ENCODE measurements around the gene MEGF6.

Gene MEGF6

DNA sequence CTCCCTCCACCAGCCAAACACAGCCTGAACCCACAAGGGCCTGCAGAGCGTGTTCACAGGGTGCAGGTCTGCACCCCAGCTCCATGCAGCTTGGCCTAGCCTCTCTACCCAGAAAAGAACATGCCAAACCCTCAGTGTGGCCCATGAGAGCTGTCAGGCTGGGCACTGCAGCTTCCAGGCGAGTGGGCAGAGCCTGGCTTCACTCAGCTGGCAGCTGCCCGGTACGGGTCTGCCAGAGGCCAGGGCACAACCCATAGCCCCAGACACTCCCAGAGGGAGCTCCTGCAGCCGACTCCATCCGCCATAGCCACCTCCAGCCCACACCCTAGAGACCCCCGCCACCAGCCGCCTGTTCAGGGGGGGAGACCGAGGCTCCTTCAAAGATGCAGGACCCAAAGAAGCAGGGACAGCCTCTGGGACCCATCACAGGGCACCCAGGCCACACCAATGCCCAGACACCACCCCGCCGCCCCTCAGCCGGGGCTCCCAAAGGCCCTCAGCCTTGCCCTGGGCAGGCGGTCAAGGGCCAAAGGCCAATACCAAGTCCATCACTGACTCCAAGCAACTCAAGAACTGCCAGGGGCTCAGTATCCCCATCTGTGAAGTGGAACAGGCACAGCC is 42.4 kb downstream of the MEGF6 start:
- no peak for FAIRE-seq

DNA sequence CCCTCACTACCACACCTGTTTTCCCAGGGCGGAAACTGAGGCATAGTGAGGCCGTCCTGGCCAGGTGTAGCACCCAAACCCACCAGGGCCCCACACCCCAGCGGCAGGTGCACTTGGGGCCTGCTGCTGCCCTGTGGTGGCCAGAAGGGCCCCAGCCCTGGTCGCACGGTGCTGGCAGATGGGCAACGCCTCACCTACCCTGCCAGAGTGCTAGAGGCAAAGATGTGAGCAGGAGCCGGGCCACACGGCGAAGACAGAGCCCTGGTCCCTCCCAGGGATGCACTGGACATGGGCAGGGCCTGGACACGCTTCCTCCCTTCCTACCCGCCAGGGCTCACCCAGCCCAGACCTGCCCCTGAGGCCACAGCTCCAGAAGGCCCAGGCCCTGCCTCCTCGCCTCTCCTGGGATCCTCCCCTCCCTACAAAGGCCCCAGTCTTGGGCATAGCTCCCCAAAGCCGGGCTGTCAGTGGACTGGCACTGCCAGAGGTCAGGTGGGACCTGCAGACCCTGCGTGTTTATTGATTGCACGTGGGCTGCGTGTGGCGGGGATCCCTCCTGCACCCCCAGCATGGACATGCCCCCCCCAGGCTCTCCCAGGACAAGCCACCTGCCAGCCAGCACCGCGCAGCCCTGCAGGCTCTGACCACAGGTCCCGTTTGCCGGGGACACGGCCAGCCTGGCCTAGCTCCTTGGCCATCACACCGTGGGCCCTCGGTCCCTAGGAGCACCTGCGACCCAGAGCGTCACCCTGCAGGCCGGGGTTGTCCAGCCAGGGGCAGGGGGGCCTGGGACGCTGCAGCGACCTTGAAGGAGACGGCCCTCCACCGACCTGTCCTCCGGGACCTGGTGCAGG is 44.1 kb downstream of the MEGF6 start:
- no peak for FAIRE-seq

DNA sequence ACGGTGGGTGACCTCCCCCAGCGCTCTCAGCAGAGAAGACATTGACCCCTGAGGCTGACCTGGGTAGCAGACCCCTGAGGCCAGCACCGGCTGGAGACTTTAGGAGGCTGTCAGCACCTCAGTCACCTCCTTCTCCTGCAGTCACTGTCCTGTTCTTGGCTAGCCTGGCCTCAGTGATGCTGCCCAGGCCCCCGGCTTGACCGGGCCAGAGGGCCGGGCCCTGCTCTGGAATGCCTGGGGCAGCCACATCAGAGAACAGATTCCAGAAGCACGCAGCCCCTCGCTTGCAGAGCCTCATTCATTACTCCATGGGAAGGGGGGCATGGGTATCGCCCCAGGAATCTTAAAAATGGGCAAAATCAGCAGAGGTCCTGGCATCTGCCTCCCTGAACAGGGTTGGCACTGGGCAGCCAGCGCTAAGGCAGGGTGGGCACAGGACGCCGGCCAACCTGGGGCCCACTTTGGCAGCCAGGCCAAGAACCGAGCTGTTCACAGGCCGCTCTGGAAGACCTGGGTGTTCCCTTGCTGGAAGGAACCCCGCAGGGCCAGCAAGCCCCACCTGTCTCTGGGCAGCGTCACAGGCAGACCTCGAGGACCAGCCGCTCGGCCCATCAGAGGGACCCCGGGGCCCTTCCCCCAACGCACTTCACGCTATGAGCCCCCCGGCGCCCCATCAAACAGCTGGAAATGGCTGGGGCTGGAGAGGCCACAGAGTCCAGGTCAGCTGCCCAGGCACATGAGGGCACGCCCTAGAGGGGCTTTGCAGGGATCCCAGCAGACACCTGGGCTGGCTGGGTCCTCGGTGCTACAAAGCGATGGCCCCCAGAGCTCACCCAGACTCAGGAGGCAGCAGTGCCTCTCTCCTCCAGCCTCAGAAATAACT is 45.1 kb downstream of the MEGF6 start:
- FAIRE-seq = no peak

DNA sequence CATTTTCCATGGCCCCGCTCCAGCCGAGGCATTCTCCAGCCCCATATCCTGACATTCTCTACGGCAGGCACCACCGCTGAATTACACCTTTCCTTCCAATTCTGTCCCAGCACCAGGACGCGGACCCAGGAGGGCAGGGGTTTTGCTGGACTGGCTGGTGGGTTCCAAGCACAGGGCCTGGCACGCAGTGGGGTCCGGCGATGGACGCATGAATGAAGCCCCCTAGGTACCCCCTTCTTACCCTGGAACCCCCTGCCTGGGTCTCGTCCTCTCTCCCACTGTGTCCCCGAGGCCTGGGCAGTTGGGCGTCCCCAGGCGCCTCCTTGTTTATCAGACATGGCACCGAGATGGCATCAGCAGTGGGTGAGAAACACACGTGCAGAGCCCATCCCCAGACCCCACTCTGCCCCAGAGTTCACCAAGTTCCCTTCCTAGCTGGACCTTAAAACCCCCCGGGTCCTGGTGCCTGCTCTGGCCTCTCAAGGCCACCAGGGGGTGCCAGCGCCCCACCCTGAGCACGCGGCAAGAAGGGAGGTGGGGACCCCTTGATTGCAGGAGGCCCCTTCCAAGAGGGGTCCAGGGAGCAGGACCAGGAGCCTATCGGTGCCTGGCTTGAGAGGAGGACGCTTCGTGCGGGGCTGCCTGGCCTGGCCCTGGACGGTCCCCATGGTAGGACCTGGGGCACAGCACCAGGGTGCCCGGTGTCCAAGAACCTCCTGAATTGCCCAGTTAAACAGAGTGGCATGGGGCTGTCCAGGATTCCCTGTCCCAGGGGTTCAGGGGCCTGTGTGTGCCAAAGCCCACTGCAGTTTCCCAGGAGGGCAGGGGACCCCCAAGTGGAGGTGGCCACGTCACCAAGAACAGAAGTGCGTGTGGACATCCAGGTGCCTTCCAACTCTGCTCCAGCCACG is 46.1 kb downstream of the MEGF6 start:
- FAIRE-seq = no peak

DNA sequence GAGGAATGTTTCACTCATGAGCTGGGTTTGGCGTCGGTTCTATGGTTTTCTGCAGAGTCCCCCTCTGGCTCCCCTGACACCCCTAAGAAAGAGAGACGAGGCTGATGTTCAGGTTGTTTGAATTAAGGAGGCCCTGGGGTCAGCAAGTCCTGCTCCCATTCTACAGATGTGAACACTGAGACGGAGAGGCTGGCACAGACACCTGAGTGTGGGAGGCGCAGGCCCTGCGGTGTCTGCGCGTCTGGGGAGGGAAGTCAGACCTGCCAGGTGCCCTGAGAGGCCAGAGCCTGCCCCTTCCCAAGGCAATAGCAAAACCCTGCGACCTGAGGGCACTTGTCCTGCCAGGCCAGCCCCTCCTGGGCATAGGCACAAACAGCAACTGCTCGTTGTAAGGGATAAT is 47.7 kb downstream of the MEGF6 start:
- FAIRE-seq = no peak

DNA sequence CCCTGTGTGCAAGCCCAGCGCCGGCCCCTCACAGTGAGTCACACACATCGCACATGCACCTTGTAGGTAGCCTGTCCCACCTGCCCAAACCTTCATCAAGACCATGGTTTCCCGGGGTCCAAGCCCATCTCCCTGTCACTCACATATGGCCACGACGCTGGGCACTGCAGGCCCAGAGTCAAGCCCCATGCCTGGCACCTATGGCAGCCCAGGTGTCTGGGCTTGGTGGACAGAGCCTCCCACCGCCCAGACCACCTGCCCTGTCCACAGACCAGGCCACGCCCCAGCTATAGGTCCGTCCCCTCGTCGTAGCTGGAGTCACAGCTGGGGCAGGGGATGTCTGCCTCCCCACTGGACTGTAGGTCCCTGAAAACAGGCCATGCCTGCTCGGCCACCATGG is 48.2 kb downstream of the MEGF6 start:
- no peak for FAIRE-seq

DNA sequence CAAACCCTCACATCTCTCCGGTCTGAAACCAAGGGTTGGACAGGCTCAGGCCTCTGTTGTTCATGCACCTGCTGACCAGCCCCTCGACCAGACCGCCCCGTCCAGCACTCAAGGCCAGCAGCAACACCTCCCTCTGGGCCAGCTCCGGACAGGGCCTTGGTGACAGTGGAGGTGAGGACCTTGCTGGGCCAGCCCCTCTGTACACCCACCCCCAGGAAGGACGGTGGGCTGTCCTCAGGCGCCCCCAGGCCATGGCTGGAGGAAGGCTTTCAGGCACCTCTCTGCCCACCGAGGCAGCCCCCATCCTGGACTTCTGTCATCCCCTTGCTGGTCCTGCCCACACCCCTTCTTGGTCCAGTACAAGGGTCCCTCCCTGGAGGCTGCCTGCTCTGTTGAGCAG is 48.6 kb downstream of the MEGF6 start:
- no peak for FAIRE-seq

DNA sequence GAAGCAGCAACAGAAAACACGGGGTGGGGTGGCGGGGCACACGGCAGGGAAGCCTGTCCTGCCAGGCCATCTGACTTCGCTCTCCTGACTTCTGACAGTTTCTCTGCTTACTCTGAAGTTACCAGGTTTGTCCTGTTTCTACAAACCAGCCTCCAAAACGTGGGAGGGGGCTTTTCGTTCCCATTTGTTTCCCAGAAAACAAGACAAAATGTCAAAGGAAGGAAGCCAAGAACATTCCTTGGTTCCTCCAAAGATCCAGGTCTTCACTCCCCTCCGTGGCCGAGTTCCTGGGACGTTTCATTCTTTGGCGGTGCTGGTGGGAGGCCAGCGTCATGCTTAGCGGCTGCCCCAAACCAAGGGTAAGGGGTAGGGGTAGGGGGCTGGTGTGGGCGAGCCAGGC is 49.6 kb downstream of the MEGF6 start:
- FAIRE-seq = no peak

DNA sequence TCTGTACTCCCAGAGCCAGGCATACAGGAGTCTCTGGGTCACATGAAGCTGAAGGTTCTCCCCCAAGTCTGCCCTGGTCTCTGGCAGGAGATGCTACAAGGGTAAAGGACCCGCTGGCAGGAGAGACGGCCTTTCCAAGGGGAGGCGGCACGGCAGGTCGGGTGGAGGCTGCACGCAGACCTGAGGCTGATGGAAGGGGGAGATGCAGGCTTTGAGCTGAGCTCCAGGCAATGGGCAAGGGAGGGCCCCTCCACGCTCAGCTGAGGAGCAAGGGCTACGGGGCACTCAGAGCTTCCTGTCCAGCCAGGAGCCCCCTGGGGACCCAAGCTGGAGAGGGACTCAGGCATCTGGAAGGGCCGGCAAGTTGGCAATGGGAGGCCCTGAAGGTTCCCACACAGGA is 50.3 kb downstream of the MEGF6 start:
- no peak for FAIRE-seq

DNA sequence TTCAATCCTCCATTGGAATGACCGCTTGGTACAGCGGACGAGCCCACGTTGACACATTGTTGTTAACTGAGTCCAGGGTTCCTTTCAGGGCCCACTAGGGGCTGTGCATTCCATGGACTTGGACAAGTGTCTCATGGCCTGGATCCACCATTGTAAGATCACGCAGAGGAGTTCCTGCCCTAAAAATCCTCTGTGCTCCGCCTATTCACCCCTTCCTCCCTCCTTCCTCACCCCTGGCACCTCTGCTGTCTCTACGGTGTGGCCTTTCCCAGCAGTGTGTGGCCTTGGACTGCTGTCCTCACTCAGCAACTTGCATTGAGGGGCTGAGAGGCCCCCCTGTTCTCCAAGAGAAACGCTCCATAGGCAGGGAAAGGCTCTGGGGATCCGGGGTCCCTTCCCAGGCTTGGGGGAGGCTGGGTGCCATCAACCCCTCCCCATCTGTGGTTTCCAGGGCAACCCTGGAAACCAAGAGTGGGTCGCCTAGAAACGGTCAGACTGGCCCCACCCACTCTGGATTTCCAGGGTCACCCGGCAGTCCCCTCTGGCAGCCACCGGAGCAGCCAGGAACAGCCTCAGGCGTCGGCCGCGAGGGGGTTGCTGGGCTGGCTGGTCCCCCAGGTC is 50.9 kb downstream of the MEGF6 start:
- FAIRE-seq = no peak

DNA sequence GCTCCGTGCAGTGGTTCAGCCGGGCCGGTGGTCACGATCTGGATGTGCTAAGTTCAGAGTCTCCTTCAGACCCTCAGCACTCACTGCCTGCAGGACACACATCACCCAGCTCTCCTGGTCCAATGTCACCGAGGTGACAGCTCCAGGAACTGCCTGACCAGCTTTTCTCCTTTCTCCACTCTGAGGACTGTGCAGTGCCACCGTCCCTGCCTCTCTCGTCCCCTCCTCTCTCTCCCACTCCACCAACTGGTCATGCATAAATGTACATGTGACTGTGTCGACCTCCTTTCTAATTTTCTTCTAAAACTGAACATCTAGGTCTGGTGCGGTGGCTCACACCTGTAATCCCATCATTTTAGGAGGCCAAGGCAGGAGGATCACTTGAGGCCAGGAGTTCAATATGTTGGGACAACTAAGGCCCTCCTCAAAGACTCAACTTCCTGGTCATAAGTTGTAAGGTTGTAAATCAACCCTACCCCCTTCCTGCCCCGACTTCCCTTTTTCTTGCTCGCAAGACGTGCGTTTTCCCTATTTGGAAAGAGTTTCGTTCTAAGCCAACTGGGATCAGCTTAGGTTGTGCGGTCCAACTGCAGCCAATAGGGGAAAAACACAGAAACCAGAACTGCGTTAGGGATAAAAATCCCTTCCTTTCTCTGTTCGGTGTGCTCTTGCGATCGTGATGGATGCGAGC is 53.1 kb downstream of the MEGF6 start:
- FAIRE-seq = no peak

DNA sequence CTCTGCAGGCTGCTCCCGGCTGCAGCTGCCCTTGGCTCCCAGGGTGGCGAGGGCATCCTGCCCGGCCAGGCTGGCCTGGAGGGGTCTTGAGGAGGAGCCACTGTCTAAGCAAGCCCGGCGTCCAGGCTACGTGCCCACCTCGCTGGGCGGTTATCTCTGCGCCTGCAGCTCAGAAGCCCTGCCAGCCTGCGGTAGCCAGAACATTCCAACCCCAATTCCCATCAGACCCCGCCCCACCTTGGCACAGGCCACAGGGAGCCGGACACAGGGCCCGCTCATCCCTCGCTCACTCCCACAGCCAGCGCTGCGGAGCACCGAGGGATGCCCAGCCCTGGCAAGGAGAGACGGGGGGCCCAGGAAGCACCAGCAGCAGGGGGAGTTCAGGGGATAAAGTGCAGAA is 53.9 kb downstream of the MEGF6 start:
- no peak for FAIRE-seq

DNA sequence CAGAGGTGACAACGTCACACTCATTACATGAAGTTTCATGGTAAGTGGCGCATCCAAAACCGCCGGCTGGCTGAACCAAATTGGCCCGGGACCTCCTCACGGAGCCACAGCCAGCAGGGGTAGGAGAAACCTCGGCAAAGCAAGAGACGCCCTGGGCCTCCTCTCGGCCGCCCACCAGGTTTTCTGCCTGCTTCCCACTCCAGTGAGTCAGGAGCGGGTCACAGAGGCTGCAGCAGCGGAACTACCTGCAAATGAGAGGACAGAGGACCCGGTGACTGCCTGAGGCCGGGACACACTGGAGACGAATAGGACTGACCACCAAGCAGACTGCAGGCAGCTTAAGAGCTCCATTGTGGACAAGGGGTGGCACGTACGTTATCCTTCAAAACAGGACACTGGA is 55.0 kb downstream of the MEGF6 start:
- no peak for FAIRE-seq

DNA sequence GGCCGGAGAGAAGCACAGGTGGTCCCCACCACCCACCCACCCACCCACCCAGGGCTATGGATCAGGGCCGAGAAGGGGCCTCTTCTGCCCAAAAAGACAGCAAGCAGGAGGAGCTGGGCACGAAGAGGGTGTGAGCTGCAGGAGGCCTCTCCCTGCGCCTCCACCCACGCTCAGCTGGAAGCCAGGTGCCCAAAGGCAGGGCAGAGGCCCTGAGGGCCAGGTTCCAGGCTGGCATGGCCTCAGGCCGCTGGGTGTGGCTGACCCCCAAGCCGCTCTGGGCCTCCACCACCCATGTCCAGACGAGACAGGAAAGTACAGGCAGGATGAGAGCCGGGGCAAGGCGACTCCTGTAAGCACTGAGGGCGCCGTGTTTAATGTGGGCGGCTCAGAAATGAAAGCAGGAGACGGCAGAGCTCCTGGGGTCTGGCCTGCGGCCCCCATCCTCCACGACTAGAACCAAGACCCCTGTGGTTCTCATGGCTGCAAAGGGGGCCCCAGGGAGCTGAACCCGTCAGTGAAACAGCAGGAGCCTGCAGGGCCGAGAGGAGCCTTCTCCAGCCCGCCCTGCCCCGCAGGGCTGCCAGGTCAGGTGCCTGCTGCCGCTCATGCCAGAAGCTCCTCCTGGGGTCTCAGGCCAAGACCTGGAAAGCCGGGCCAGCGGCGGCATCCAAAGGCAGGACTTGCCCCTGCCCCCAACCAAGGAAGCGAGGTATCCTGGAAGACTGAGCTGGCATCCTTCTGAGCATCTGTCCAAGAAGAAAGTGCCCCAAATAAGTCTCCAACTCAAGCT is 56.0 kb downstream of the MEGF6 start:
- no peak for FAIRE-seq

DNA sequence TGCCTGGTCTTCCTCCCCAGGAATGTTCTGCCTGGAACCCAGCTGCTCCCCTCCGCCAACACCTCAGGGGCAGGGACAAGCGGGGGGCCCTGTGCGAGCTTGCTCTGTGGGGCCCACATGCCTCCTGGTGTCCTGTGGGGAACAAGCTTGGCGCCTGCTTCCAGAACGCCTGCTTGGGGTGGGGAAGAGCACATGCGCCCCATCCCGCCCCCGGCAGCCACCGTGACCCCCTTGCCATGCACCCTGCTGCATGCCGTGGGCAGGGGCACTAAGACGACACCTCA is 57.4 kb downstream of the MEGF6 start:
- no peak for FAIRE-seq

DNA sequence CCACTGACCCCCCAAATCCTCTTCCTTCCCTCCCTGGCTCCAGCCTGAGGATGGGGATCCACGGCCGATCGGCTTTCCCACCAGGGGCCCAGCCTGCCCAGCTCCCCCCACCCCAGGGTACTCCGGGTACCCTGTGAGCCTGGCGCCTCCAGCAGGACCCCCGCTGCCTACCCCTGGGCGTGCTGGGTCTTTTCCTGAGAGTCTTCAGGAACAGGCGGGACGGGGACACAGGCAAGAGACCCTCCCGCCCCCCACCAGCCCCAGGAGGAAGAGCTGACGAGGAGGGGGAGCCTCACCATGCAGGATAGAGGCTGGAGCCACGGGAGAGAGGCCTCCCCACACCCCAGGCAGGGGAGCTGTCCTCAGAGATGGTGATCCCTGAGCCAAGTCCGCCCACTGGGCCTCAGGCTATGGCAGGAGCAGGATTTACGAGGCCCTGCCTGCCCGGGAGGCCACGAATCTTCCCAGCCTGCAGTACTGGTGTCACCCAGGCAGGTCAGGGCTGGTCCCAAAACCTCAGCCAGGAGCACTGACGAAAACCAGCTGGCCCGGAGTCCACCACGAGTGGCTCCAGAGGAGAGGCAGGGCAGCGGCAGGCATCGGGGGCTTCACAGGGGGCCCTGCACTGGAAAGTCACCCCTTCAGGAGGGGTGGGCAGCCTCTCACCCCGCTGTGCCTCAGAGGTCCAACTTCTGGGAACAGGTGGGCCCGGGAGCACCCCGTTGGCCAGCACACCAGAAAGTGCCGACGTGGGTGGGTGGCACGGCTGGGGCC is 58.0 kb downstream of the MEGF6 start:
- FAIRE-seq = no peak

DNA sequence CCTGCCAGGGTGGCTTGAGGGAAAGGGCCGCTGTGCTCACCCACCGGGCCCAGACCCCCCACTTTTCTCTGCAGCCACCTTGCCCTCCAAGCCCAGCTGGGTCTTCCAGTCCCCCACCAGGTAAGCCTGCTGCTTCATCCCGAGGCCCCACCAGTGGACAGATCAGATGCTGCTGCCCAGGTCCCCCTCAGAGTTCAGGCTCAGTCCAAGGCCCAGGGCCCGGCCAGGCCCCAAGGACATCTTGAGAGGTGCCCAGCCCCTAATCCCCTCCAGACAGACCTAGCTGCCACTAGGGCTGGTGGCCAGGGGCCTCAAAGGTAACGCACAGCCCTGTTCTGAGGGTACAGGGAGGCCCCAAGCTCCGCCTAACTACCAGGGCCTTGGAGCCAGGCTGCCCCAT is 58.6 kb downstream of the MEGF6 start:
- FAIRE-seq = no peak

DNA sequence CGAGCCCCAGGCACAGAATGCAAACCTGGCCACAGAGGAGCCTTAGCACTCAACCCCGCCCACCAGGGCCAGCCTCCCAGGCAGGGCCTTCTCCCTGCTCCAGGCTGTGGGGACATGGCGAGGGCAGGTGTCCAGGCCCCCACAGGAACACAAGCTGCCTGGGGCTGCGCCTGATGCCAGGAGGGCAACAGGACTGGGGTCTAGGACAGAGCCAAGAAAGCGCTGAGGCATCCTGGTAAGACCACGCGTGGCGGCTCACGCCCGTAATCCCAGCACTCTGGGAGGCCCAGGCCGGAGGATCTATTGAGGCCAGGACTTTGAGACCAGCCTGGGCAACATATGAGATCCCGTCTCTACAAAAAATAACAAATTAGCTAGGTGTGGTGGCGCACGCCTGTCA is 59.1 kb downstream of the MEGF6 start:
- no peak for FAIRE-seq

DNA sequence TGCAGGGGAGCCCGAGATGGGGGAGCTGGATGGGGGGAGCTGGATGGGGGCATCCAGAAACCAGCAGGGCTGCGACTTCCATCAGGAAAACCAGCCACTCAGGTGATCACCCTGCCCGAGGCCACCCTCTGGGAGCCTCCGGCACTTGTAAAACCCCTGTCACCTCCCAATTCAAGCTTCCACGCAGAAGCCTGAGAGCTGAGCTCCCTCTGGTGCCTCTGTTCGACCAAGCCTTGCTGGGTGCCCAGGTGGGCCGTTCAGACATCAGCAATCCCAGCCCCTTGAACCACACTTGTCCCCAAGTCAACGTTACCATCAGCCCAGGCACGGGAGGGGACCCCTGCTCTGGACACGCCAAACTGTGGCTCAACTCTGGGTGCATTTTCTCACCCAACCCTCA is 59.6 kb downstream of the MEGF6 start:
- no peak for FAIRE-seq

DNA sequence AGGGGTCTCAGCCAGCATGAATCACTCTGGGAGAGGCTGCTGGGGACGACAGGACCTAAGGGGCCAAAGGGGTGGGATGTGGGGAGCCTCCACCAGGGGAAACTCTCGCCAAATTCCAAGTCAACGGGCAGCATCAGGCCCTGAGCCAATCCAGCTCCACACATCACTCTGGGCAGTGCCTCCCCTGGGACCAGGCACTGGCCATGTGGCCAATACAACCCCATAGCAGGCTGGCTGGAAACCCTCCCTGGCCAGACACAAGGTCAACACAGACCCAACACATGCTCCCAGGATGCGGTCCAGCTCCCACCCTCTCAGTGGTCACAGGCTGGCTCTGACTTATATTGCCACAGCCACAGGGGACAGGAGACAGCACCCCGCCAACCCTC is 60.0 kb downstream of the MEGF6 start:
- no peak for FAIRE-seq
